ENCODE measurements around the gene TMEM63C.

DNA sequence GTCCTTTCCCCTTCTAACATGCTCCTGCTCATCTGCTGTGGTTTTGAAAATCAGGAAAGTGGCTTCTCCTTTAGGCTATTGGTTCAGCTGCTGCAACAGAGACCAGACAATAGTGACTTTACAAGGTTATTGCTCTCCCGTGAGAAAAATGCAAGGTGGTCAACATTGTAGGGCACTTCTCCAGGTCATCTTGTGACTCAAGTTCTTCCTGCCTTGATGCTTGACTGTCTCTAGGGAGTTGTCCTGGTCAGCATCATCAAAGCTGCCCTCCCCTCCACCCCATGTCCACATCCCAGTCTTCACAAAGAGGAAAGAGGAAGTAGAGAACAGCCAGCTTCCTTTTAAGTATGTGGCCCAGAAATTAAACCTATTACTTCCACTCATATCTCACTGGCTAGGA, 3.9 kb upstream of the TMEM63C start:
- TF ChIP-seq, protein P1, sequence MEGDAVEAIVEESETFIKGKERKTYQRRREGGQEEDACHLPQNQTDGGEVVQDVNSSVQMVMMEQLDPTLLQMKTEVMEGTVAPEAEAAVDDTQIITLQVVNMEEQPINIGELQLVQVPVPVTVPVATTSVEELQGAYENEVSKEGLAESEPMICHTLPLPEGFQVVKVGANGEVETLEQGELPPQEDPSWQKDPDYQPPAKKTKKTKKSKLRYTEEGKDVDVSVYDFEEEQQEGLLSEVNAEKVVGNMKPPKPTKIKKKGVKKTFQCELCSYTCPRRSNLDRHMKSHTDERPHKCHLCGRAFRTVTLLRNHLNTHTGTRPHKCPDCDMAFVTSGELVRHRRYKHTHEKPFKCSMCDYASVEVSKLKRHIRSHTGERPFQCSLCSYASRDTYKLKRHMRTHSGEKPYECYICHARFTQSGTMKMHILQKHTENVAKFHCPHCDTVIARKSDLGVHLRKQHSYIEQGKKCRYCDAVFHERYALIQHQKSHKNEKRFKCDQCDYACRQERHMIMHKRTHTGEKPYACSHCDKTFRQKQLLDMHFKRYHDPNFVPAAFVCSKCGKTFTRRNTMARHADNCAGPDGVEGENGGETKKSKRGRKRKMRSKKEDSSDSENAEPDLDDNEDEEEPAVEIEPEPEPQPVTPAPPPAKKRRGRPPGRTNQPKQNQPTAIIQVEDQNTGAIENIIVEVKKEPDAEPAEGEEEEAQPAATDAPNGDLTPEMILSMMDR (conservative IDR thresholded peaks at IDR 0.05 in 1 of 2, IDR thresholded peaks at IDR 0.05 in 1 of 2; ENCODE audit: extremely low read depth in 1 of 2, insufficient read depth in 1 of 2, low read depth in 1 of 2, low read length in 2 of 2) = no peak
- TF ChIP-seq EZH2 (IDR thresholded peaks at IDR 0.05; ENCODE audit: borderline replicate concordance, low read length) = no peak
